Choroid plexus epithelial cell (primary cell): ENCODE measurements around the gene KCNIP1.
A peak's percentile ranks its signal among the peaks of the same experiment; 100 is the strongest.

Source experiments
- DNase-seq: peaks from one replicate; pipeline ENCODE4 v3.0.0-alpha.2; 2010; ENCODE audit warnings: low read depth
- H3K4me3 ChIP-seq: 2 replicates; pipeline ENCODE4 v1.5.1; 2011; ENCODE audit warnings: low read depth, mild to moderate bottlenecking, control low read depth, low read length, moderate library complexity
- CTCF ChIP-seq: conservative IDR thresholded peaks from 2 replicates; pipeline ENCODE4 v1.5.1; 2011; ENCODE audit warnings: low read depth, mild to moderate bottlenecking, control low read depth, inconsistent platforms, low read length, moderate library complexity

The KCNIP1 gene

DNA sequence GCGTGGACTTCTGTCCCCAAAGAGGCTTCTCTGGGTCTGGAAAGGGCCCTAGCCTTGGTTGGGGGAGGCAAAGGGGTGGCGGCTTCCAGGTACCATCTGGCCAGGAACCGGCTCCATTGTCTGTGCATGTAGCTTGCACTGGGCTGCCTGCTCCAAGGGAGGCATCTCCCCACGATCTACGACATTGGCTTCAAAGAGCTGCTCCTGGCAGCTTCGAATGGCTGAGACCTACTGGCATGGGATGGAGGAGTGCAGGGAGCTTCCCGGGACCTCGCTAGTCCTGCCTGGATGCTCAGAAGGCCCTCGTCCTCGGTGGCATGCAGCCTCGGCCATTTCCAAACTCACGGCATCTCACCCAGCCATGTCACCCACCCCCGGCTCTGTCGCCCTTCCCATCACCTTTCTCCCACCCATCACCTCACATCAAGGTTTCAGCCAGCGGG is 137.8 kb downstream of the KCNIP1 start:
- no peak for TF ChIP-seq CTCF
- no peak for DNase-seq
- no peak overlapping the region for H3K4me3 ChIP-seq

DNA sequence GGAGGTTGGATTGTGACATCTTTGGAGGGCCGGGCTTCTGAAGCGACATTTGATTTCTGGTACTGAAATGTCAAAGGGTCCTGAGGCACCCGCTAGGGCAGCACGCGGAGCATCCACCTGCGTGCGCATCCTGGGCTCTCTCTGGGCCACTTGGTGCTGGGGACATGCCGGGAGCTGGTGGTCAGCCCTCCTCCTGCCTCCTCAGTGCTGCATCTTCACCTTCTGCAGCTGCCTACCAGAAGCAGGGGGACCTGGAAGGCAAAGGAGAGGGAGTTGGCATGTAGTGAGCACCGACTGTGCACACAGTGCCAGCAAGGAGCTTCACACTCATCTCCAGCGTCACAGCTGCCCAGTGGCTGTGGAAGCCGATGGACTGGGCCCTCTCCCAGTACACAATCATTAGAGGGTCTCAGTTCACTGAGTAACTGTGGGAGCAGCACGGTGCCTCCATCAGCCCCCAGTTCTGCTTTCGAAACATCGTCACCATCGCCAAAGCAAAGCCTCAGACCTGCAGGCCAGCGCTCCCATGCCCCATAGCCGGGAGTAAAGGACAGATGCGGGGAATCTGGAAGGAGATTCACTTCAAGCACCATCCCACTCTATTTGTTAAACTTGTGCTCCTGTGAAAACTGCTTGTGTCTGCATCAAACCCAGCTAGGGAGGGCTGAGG is 138.4 kb downstream of the KCNIP1 start:
- DNase-seq = no peak
- TF ChIP-seq CTCF = no peak
- H3K4me3 ChIP-seq = no peak overlapping the region

- no peak for DNase-seq
- no peak overlapping the region for H3K4me3 ChIP-seq
- no peak for TF ChIP-seq CTCF
Observed at GRCh38 chr5:170642776-170643436, 139.1 kb downstream of the KCNIP1 start.

DNA sequence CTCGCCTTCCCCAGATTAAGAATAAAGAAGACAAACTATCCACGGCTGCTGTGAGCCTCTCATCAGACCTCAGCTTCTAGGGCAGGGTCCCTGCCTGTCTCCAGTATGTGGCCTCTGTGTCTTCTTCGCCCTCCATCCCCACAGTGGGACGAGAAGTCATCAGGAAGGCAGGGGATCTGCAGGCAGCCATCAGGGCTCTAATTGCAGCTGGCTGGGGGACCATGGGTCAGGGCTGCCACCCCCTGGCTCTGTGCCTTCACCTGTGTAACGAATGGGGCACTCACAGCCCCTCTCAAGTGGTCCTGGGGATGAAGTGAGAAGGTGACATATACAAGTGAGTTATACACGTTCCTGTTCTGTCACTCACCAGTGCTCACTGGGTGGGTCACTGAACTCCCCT is 139.8 kb downstream of the KCNIP1 start:
- DNase-seq = no peak
- H3K4me3 ChIP-seq = no peak overlapping the region
- TF ChIP-seq CTCF = no peak

- no peak overlapping the region for H3K4me3 ChIP-seq
- DNase-seq = no peak
- TF ChIP-seq CTCF = no peak
Observed at GRCh38 chr5:170644501-170644900, 140.7 kb downstream of the KCNIP1 start.

DNA sequence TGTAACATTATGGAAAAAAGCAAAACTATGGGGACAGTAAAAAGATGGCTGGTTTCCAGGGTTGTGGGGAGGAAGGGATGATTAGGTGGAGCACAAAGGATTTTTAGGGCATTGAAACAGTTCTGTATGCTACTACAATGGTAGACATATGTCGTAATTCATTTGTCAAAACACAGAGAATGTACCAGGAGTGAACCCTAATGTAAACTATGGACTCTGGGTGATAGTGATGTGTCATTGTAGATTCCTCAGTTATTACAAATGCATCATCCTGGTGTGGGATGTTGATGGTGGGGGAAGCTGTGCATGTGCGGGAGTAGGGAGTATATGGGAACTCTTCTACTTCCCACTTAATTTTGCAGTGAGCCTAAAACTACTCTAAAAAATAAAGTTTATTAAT is 144.7 kb downstream of the KCNIP1 start:
- H3K4me3 ChIP-seq = no peak overlapping the region
- no peak for TF ChIP-seq CTCF
- peak; percentile 70 for DNase-seq

DNA sequence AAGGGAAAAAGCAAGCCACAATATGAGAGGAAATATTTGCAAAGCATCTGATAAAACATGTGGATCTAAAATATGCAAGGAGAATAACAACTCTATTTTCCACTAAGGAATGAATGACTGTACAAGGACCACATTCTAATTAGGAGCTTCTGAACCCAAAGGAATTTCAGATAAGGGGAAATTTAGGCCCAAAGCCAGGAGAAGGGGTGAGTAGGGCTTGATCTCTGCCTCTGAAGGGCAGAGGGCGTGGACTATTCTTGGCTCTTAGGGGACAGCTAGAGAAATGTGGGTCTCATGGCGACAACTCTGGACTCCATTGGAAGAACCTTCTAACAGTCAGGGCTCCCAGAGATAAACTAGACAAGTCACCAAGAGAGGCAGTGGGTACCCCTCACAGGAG is 147.0 kb downstream of the KCNIP1 start:
- no peak for TF ChIP-seq CTCF
- no peak overlapping the region for H3K4me3 ChIP-seq
- no peak for DNase-seq
